Neural progenitor cell (in vitro differentiated cells): Measurements from ENCODE around the gene CDK13. TPM values are rescaled to one million over a fixed set of nuclear protein-coding genes. Genes with fewer than 3 reads are reported as not detected.

ENCODE experiments used
- DNase-seq: peaks from one replicate; pipeline ENCODE4 v3.0.0-alpha.2; 2016; ENCODE audit warnings: low spot score
- H2AFZ ChIP-seq: fragments of 200-600 bp; sonication (generic); replicated peaks from 2 replicates; pipeline ENCODE4 v1.6.1; 2016; ENCODE audit warnings: antibody characterized with exemption
- H3F3A ChIP-seq: fragments of 200-600 bp; sonication (generic); 2 replicates; pipeline ENCODE4 v1.6.1; 2016; ENCODE audit warnings: antibody characterized with exemption, low read depth
- H3K27ac ChIP-seq: fragments of 200-600 bp; sonication (generic); 2 replicates; pipeline ENCODE4 v1.5.1; 2016; ENCODE audit warnings: mild to moderate bottlenecking
- H3K27me3 ChIP-seq: fragments of 200-600 bp; sonication (generic); 2 replicates; pipeline ENCODE4 v1.6.1; 2016; ENCODE audit warnings: mild to moderate bottlenecking, moderate library complexity
- H3K36me3 ChIP-seq: fragments of 200-600 bp; sonication (generic); 2 replicates; pipeline ENCODE4 v1.5.1; 2016
- H3K4me1 ChIP-seq: fragments of 200-600 bp; sonication (generic); 2 replicates; pipeline ENCODE4 v1.6.1; 2016; ENCODE audit warnings: mixed run types
- H3K4me2 ChIP-seq: fragments of 200-600 bp; sonication (generic); 2 replicates; pipeline ENCODE4 v1.6.1; 2016
- H3K4me3 ChIP-seq: fragments of 200-600 bp; sonication (generic); 2 replicates; pipeline ENCODE4 v1.5.1; 2016
- H3K79me2 ChIP-seq: fragments of 200-600 bp; sonication (generic); 2 replicates; pipeline ENCODE4 v1.6.1; 2016; ENCODE audit warnings: low read depth
- H3K9ac ChIP-seq: fragments of 200-600 bp; sonication (generic); 2 replicates; pipeline ENCODE4 v1.6.1; 2016
- H3K9me3 ChIP-seq: fragments of 200-600 bp; sonication (generic); 2 replicates; pipeline ENCODE4 v1.5.1; 2016; ENCODE audit warnings: low read depth
- H4K20me1 ChIP-seq: fragments of 200-600 bp; sonication (generic); 2 replicates; pipeline ENCODE4 v1.6.1; 2016; ENCODE audit warnings: low read depth
- H3K27ac Mint-ChIP-seq: 3 replicates; pipeline ENCODE4 v1.8.0; 2021; ENCODE audit warnings: mixed read lengths
- H3K27me3 Mint-ChIP-seq: 2 replicates; pipeline ENCODE4 v1.8.0; 2022; ENCODE audit warnings: low read depth, mild to moderate bottlenecking, inconsistent platforms, moderate library complexity, mixed read lengths; ENCODE audit not compliant: insufficient read depth
- H3K36me3 Mint-ChIP-seq: 3 replicates; pipeline ENCODE4 v1.8.0; 2021; ENCODE audit warnings: mixed read lengths
- H3K4me1 Mint-ChIP-seq: 3 replicates; pipeline ENCODE4 v1.8.0; 2021; ENCODE audit warnings: mixed read lengths
- H3K4me3 Mint-ChIP-seq: 3 replicates; pipeline ENCODE4 v1.8.0; 2021; ENCODE audit warnings: mild to moderate bottlenecking, moderate library complexity, mixed read lengths
- H3K9me3 Mint-ChIP-seq: 3 replicates; pipeline ENCODE4 v1.8.0; 2020; ENCODE audit warnings: mixed read lengths
- EZH2 ChIP-seq: fragments of 200-600 bp; sonication (generic); IDR thresholded peaks from 2 replicates; pipeline ENCODE4 v1.6.1; 2017; ENCODE audit warnings: antibody characterized with exemption, mild to moderate bottlenecking, moderate library complexity
- EZH2phosphoT487 ChIP-seq: fragments of 200-600 bp; sonication (generic); IDR thresholded peaks from 2 replicates; pipeline ENCODE4 v1.6.1; 2017; ENCODE audit warnings: antibody characterized with exemption
- total RNA-seq: library from RNA; depleted of rRNA; stranded (reverse); fragments of >200 nt; gene quantifications from 2 replicates; pipeline ENCODE4 v1.2.3, GENCODE V29; 2015; ENCODE audit warnings: low replicate concordance
- TF ChIP-seq, protein P1 (sequence below): fragments of 200-600 bp; sonication (generic); IDR thresholded peaks from 2 replicates; pipeline ENCODE4 v1.5.1; 2017; ENCODE audit warnings: antibody characterized with exemption, mild to moderate bottlenecking

Gene CDK13
- total RNA-seq, 1 donor from 2014 or later: 75.5 TPM

DNA sequence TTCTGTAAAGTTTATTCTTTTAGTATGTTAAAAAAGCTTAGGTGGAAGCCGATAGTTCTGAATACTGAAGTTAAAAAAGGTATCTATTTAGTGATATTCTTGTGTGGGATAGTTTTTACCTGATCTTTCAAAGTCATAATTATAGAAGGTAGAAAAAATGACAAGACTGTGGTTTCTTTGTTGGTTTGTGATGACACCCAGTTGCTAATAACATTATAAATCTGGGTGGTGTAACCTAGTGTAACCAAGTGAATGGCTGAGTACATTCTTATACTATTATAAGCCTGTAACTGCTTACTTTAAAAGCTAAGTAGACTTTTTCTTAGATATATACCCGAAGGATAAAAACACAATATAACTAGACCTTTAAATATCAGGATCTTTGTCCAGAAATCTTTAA lies 2.3 kb downstream of the CDK13 start:
- TF ChIP-seq EZH2phosphoT487 (no peak), EZH2 (no peak)
- TF ChIP-seq, protein P1, sequence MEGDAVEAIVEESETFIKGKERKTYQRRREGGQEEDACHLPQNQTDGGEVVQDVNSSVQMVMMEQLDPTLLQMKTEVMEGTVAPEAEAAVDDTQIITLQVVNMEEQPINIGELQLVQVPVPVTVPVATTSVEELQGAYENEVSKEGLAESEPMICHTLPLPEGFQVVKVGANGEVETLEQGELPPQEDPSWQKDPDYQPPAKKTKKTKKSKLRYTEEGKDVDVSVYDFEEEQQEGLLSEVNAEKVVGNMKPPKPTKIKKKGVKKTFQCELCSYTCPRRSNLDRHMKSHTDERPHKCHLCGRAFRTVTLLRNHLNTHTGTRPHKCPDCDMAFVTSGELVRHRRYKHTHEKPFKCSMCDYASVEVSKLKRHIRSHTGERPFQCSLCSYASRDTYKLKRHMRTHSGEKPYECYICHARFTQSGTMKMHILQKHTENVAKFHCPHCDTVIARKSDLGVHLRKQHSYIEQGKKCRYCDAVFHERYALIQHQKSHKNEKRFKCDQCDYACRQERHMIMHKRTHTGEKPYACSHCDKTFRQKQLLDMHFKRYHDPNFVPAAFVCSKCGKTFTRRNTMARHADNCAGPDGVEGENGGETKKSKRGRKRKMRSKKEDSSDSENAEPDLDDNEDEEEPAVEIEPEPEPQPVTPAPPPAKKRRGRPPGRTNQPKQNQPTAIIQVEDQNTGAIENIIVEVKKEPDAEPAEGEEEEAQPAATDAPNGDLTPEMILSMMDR: no peak
- Histone ChIP-seq H3K36me3 (no peaks in the 10 kb centered on the region), H3K79me2 (peaks cover 79% of the 10 kb centered on the region), H3K4me1 (peaks cover 18% of the 10 kb centered on the region), H2AFZ (no peak overlapping the region), H3K9me3 (no peaks in the 10 kb centered on the region), H3K4me2 (peak overlapping the region; percentile 93), H4K20me1 (peaks cover 48% of the 10 kb centered on the region), H3K9ac (peak overlapping the region; percentile 83), H3K27me3 (no peaks in the 10 kb centered on the region), H3K4me3 (peak overlapping the region; percentile 84), H3F3A (peaks cover 30% of the 10 kb centered on the region), H3K27ac (peak overlapping the region; percentile 64)
- peaks cover 8% of the 10 kb centered on the region for H3K27me3 Mint-ChIP-seq
- no peak for DNase-seq
- H3K36me3 Mint-ChIP-seq: peaks cover 24% of the 10 kb centered on the region
- H3K4me3 Mint-ChIP-seq: peak overlapping the region; percentile 98
- peak overlapping the region; percentile 99 for H3K27ac Mint-ChIP-seq
- H3K4me1 Mint-ChIP-seq: peaks cover 22% of the 10 kb centered on the region
- H3K9me3 Mint-ChIP-seq: peaks cover 10% of the 10 kb centered on the region

DNA sequence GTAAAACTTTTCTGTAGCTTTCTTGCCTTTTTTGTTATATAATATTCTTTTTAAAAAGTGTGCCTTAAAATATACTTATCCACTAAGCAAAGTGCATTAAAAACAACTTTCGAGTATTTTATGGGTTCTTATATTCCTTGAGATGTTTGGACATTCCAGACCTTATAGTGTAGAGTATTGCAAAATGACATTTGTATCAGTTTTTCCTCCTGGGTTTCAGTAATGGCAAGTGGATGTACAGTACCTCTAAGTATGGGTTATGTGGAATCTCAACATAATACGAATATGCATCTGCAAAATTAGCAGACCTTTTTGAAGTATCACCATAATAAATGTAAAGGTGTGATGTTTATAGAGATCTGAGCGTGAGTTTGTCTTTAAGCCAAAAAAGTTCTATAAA lies 2.7 kb downstream of the CDK13 start:
- Histone ChIP-seq H3K27ac (no peak overlapping the region), H3F3A (peaks cover 28% of the 10 kb centered on the region), H3K4me1 (peaks cover 18% of the 10 kb centered on the region), H2AFZ (no peak overlapping the region), H3K9me3 (no peaks in the 10 kb centered on the region), H3K36me3 (no peaks in the 10 kb centered on the region), H4K20me1 (peaks cover 53% of the 10 kb centered on the region), H3K9ac (peak overlapping the region; percentile 83), H3K27me3 (no peaks in the 10 kb centered on the region), H3K79me2 (peaks cover 84% of the 10 kb centered on the region), H3K4me2 (peak overlapping the region; percentile 93), H3K4me3 (peak overlapping the region; percentile 84)
- Mint-ChIP-seq H3K4me3 (peak overlapping the region; percentile 98), H3K4me1 (peaks cover 21% of the 10 kb centered on the region), H3K27me3 (peaks cover 8% of the 10 kb centered on the region), H3K9me3 (peaks cover 10% of the 10 kb centered on the region), H3K27ac (no peak overlapping the region), H3K36me3 (peaks cover 24% of the 10 kb centered on the region)
- TF ChIP-seq, protein P1: no peak
- no peak for TF ChIP-seq EZH2phosphoT487
- TF ChIP-seq EZH2: no peak
- no peak for DNase-seq

DNA sequence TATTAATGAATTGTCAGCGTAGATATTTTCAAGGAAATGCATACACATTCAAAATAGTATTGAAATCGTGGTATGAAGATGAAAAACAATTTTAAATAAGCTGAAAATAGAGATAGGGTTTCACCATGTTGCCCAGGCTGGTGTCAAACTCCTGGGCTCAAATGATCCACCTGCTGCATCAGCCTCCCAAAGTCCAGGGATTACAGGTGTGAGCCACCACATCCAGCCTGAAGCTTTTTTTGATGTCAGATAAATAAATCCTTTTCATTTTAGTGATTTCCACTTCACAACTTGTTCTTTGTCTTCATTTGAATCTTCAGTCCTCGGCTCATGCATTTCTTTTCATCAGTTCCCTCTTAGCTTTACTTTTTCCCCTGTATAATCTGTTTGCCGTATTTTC lies 4.6 kb downstream of the CDK13 start:
- Histone ChIP-seq H3K4me3 (no peak overlapping the region), H4K20me1 (peaks cover 57% of the 10 kb centered on the region), H3K9ac (no peak overlapping the region), H3K9me3 (no peaks in the 10 kb centered on the region), H3K36me3 (no peaks in the 10 kb centered on the region), H3K4me2 (peak overlapping the region; percentile 93), H3F3A (peaks cover 13% of the 10 kb centered on the region), H3K27ac (no peak overlapping the region), H3K79me2 (peaks cover 95% of the 10 kb centered on the region), H3K27me3 (no peaks in the 10 kb centered on the region), H2AFZ (no peak overlapping the region), H3K4me1 (peaks cover 14% of the 10 kb centered on the region)
- Mint-ChIP-seq H3K27ac (no peak overlapping the region), H3K27me3 (peaks cover 3% of the 10 kb centered on the region), H3K4me1 (peaks cover 7% of the 10 kb centered on the region), H3K4me3 (peak overlapping the region; percentile 9), H3K36me3 (peaks cover 36% of the 10 kb centered on the region), H3K9me3 (peaks cover 10% of the 10 kb centered on the region)
- no peak for TF ChIP-seq EZH2
- no peak for TF ChIP-seq EZH2phosphoT487
- TF ChIP-seq, protein P1: no peak
- DNase-seq: no peak
